Colonic mucosa (tissue), 4 donors: ENCODE results near the gene TCEA2. TPM values are rescaled to one million over a fixed set of nuclear protein-coding genes. Genes with fewer than 3 reads are reported as not detected.
"Not testable (repeated sequence)": the region's sequence is repeated elsewhere in the genome, so short reads cannot be mapped to it uniquely, and the experiment has no call there.

Experiments used
- DNase-seq: peaks from one replicate; pipeline ENCODE4 v3.0.0-alpha.2; 2020
- H3K27ac ChIP-seq: fragments of 200-600 bp; one replicate; pipeline ENCODE4 v1.8.0; 2021
- H3K27me3 ChIP-seq: fragments of 200-600 bp; one replicate; pipeline ENCODE4 v1.8.0; 2021
- H3K36me3 ChIP-seq: fragments of 200-600 bp; one replicate; pipeline ENCODE4 v1.8.0; 2021
- H3K4me1 ChIP-seq: fragments of 200-600 bp; one replicate; pipeline ENCODE4 v1.8.0; 2021; ENCODE audit warnings: mild to moderate bottlenecking
- H3K4me3 ChIP-seq: fragments of 200-600 bp; one replicate; pipeline ENCODE4 v1.8.0; 2021
- H3K9ac ChIP-seq, 2 donors: one replicate each; pipeline ENCODE4 v1.7.0; 2013; ENCODE audit warnings: control low read depth in 2 of 2, low read depth in 2 of 2, low read length in 2 of 2
- H3K9me3 ChIP-seq: fragments of 200-600 bp; one replicate; pipeline ENCODE4 v1.8.0; 2021
- intact Hi-C: fragments of 100-400 bp; cut with DNase I; formaldehyde crosslinking; loops from one replicate; pipeline ENCODE4 v1.14.1; 2022
- total RNA-seq, 2 donors: library from RNA; stranded (reverse); fragmentation: NEBNext Ultra II Directional in 1 of 2; extraction: Animal tissue kit (Norgen Biotek cat#: 25700) in 1 of 2; gene quantifications; one replicate each; pipeline ENCODE4 v1.2.1, GENCODE V29; 2021
- TF ChIP-seq, protein P1 (sequence below): fragments of 200-600 bp; IDR thresholded peaks from one replicate; pipeline ENCODE4 v1.8.0; 2022; ENCODE audit warnings: antibody characterized with exemption, mild to moderate bottlenecking
- donor health status: healthy.
- donor health status: DM: no; HTN: no; CAD: no.
- donor health status: DM: no; HTN: no; CAD: no.

Gene TCEA2
- total RNA-seq, 2 donors from 2014 or later = 7.3 to 11.8 TPM

GRCh38 chr20:64115171-64115911 lies 52.3 kb downstream of the TCEA2 start:
- Histone ChIP-seq H3K4me1 (no peaks in the 10 kb centered on the region), H3K9ac (no peak overlapping the region), H3K9me3 (no peaks in the 10 kb centered on the region), H3K27ac (no peak overlapping the region), H3K36me3 (no peaks in the 10 kb centered on the region), H3K27me3 (no peaks in the 10 kb centered on the region), H3K4me3 (no peak overlapping the region)
- TF ChIP-seq, protein P1, sequence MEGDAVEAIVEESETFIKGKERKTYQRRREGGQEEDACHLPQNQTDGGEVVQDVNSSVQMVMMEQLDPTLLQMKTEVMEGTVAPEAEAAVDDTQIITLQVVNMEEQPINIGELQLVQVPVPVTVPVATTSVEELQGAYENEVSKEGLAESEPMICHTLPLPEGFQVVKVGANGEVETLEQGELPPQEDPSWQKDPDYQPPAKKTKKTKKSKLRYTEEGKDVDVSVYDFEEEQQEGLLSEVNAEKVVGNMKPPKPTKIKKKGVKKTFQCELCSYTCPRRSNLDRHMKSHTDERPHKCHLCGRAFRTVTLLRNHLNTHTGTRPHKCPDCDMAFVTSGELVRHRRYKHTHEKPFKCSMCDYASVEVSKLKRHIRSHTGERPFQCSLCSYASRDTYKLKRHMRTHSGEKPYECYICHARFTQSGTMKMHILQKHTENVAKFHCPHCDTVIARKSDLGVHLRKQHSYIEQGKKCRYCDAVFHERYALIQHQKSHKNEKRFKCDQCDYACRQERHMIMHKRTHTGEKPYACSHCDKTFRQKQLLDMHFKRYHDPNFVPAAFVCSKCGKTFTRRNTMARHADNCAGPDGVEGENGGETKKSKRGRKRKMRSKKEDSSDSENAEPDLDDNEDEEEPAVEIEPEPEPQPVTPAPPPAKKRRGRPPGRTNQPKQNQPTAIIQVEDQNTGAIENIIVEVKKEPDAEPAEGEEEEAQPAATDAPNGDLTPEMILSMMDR = no peak
- intact Hi-C loops = no loop called here
- DNase-seq = no peak

GRCh38 chr20:64116016-64116415 lies 53.0 kb downstream of the TCEA2 start:
- intact Hi-C loops = no loop called here
- Histone ChIP-seq H3K9me3 (no peaks in the 10 kb centered on the region), H3K27ac (no peak overlapping the region), H3K36me3 (no peaks in the 10 kb centered on the region), H3K4me1 (no peaks in the 10 kb centered on the region), H3K4me3 (no peak overlapping the region), H3K9ac (no peak overlapping the region), H3K27me3 (no peaks in the 10 kb centered on the region)
- no peak for DNase-seq
- TF ChIP-seq, protein P1 = no peak

GRCh38 chr20:64116541-64117431 lies 53.8 kb downstream of the TCEA2 start:
- no peak overlapping the region for H3K4me3 ChIP-seq
- TF ChIP-seq, protein P1 = no peak
- H3K9me3 ChIP-seq = no peaks in the 10 kb centered on the region
- H3K4me1 ChIP-seq = no peaks in the 10 kb centered on the region
- H3K9ac ChIP-seq = no peak overlapping the region
- intact Hi-C loops = no loop called here
- no peak overlapping the region for H3K27ac ChIP-seq
- no peaks in the 10 kb centered on the region for H3K27me3 ChIP-seq
- no peak for DNase-seq
- H3K36me3 ChIP-seq = no peaks in the 10 kb centered on the region

GRCh38 chr20:64117432-64117777 lies 54.4 kb downstream of the TCEA2 start:
- intact Hi-C loops, H3K4me3 ChIP-seq: not testable (repeated sequence)

GRCh38 chr20:64119301-64119680 lies 56.3 kb downstream of the TCEA2 start:
- Histone ChIP-seq H3K27me3 (no peaks in the 10 kb centered on the region), H3K9ac (no peak overlapping the region), H3K36me3 (no peaks in the 10 kb centered on the region), H3K9me3 (no peaks in the 10 kb centered on the region), H3K4me3 (no peak overlapping the region), H3K27ac (no peak overlapping the region), H3K4me1 (no peaks in the 10 kb centered on the region)
- intact Hi-C loops = no loop called here
- DNase-seq = no peak
- TF ChIP-seq, protein P1 = no peak

More at GRCh38 chr20:64117432-64117777, 54.4 kb downstream of the TCEA2 start:
- not testable (repeated sequence) for H3K27ac ChIP-seq, H3K9ac ChIP-seq, H3K9me3 ChIP-seq, H3K27me3 ChIP-seq, H3K4me1 ChIP-seq, H3K36me3 ChIP-seq, DNase-seq
